Renal pelvis (tissue), 3 donors: Measurements from ENCODE around the gene ZNF730. TPM values are rescaled to one million over a fixed set of nuclear protein-coding genes. Genes with fewer than 3 reads are reported as not detected.

Source experiments
- polyA plus RNA-seq, 3 donors: library from polyadenylated mRNA; unstranded; fragments of 120-200 nt; gene quantifications; one replicate each; pipeline ENCODE4 v1.2.1, GENCODE V29; 2013; ENCODE audit not compliant: insufficient read length in 3 of 3

ZNF730 gene
- polyA plus RNA-seq, 3 donors = 6.1 to 10.5 (median 8.1) TPM

Other genes with a start within 250 kb of the ZNF730 start
- gene ZNF728, start 113.8 kb upstream of the ZNF730 start, polyA plus RNA-seq = under 1 TPM in 2 of 3 donors, not detected in 1; 0.16 to 0.36 TPM
- 1 to 10 TPM; 5.0 to 5.6 (median 5.3) TPM for gene ZNF724, start 133.4 kb downstream of the ZNF730 start, polyA plus RNA-seq